Progenitor cell of endocrine pancreas (in vitro differentiated cells): ENCODE measurements around the gene STK32B. TPM values are rescaled to one million over a fixed set of nuclear protein-coding genes. Genes with fewer than 3 reads are reported as not detected.

ENCODE experiments used
- DNase-seq: peaks from one replicate; pipeline ENCODE4 v3.0.0; 2021; ENCODE audit warnings: low spot score; ENCODE audit not compliant: unreplicated experiment
- H3K27ac Mint-ChIP-seq: 2 replicates; pipeline ENCODE4 v1.8.0; 2021; ENCODE audit warnings: mild to moderate bottlenecking, moderate library complexity, mixed read lengths
- H3K27me3 Mint-ChIP-seq: 2 replicates; pipeline ENCODE4 v1.8.0; 2021; ENCODE audit warnings: mixed read lengths
- H3K36me3 Mint-ChIP-seq: 2 replicates; pipeline ENCODE4 v1.8.0; 2022; ENCODE audit warnings: mixed read lengths; ENCODE audit not compliant: insufficient read depth
- H3K4me1 Mint-ChIP-seq: 2 replicates; pipeline ENCODE4 v1.8.0; 2021; ENCODE audit warnings: low read depth, mixed read lengths
- H3K4me3 Mint-ChIP-seq: 2 replicates; pipeline ENCODE4 v1.8.0; 2021; ENCODE audit warnings: low read depth, mild to moderate bottlenecking, moderate library complexity, mixed read lengths
- H3K9me3 Mint-ChIP-seq: 2 replicates; pipeline ENCODE4 v1.8.0; 2021; ENCODE audit warnings: low read depth, mixed read lengths
- total RNA-seq: library from RNA; stranded (reverse); gene quantifications from 2 replicates; pipeline ENCODE4 v1.2.1, GENCODE V29; 2021
- TF ChIP-seq, protein P1 (sequence below): fragments of 200-600 bp; sonication (generic); IDR thresholded peaks from one replicate; pipeline ENCODE4 v1.5.0; 2021; ENCODE audit warnings: antibody characterized with exemption, mild to moderate bottlenecking; ENCODE audit not compliant: unreplicated experiment

The STK32B gene
- total RNA-seq, 1 donor from 2014 or later, result 0.36 TPM

GRCh38 chr4:5467111-5467510, 415.8 kb downstream of the STK32B start:
- no peaks in the 10 kb centered on the region for H3K27me3 Mint-ChIP-seq
- no peaks in the 10 kb centered on the region for H3K4me1 Mint-ChIP-seq
- DNase-seq, result no peak
- TF ChIP-seq, protein P1, sequence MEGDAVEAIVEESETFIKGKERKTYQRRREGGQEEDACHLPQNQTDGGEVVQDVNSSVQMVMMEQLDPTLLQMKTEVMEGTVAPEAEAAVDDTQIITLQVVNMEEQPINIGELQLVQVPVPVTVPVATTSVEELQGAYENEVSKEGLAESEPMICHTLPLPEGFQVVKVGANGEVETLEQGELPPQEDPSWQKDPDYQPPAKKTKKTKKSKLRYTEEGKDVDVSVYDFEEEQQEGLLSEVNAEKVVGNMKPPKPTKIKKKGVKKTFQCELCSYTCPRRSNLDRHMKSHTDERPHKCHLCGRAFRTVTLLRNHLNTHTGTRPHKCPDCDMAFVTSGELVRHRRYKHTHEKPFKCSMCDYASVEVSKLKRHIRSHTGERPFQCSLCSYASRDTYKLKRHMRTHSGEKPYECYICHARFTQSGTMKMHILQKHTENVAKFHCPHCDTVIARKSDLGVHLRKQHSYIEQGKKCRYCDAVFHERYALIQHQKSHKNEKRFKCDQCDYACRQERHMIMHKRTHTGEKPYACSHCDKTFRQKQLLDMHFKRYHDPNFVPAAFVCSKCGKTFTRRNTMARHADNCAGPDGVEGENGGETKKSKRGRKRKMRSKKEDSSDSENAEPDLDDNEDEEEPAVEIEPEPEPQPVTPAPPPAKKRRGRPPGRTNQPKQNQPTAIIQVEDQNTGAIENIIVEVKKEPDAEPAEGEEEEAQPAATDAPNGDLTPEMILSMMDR, result no peak
- H3K36me3 Mint-ChIP-seq, result no peaks in the 10 kb centered on the region
- H3K9me3 Mint-ChIP-seq, result no peaks in the 10 kb centered on the region
- no peak overlapping the region for H3K27ac Mint-ChIP-seq
- H3K4me3 Mint-ChIP-seq, result no peak overlapping the region

GRCh38 chr4:5469151-5469775, 418.0 kb downstream of the STK32B start:
- Mint-ChIP-seq H3K4me3 (no peak overlapping the region), H3K9me3 (no peaks in the 10 kb centered on the region), H3K27me3 (no peaks in the 10 kb centered on the region), H3K27ac (no peak overlapping the region), H3K36me3 (no peaks in the 10 kb centered on the region), H3K4me1 (no peaks in the 10 kb centered on the region)
- DNase-seq, result no peak
- TF ChIP-seq, protein P1, result no peak

- DNase-seq, result no peak
- Mint-ChIP-seq H3K36me3 (no peaks in the 10 kb centered on the region), H3K9me3 (no peaks in the 10 kb centered on the region), H3K4me1 (no peaks in the 10 kb centered on the region), H3K27me3 (no peaks in the 10 kb centered on the region), H3K4me3 (no peak overlapping the region), H3K27ac (no peak overlapping the region)
- TF ChIP-seq, protein P1, result no peak
These were observed 418.6 kb downstream of the STK32B start for GRCh38 chr4:5469861-5470260.

GRCh38 chr4:5470318-5471198, 419.3 kb downstream of the STK32B start:
- H3K27ac Mint-ChIP-seq, result no peak overlapping the region
- no peak for DNase-seq

DNA sequence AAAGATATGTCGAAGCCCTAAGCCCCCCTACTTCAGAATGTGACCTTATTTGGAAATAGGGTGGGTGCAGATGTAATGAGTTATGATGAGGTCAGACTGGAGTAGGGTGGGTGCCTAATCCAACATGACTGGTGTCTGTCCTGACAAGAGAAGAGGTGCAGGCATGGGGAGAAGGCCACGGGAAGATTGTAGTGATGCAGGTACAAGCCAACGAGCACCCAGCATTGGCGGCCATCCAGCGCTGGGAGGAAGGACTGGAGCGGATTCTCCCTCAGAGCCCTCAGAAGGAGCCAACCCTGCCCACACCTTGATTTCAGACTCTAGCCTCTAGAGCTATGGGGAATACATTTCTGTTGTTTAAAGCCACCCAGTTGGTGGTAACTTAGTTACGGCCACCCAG, 419.9 kb downstream of the STK32B start:
- H3K4me3 Mint-ChIP-seq, result no peak overlapping the region
- TF ChIP-seq, protein P1, result no peak
- H3K4me1 Mint-ChIP-seq, result no peaks in the 10 kb centered on the region
- H3K27me3 Mint-ChIP-seq, result no peaks in the 10 kb centered on the region
- no peak for DNase-seq
- no peaks in the 10 kb centered on the region for H3K36me3 Mint-ChIP-seq
- H3K9me3 Mint-ChIP-seq, result no peaks in the 10 kb centered on the region
- H3K27ac Mint-ChIP-seq, result no peak overlapping the region

More at GRCh38 chr4:5470318-5471198, 419.3 kb downstream of the STK32B start:
- Mint-ChIP-seq H3K4me1 (no peaks in the 10 kb centered on the region), H3K9me3 (no peaks in the 10 kb centered on the region), H3K36me3 (no peaks in the 10 kb centered on the region), H3K27me3 (no peaks in the 10 kb centered on the region), H3K4me3 (no peak overlapping the region)
- TF ChIP-seq, protein P1, result no peak
